Ishikawa (cell line): ENCODE results near the gene ANO6.

Experiments
- EP300 ChIP-seq: IDR thresholded peaks from 2 replicates; pipeline ENCODE4 v1.6.1; 2012; ENCODE audit warnings: borderline replicate concordance
- MAX ChIP-seq: IDR thresholded peaks from 2 replicates; pipeline ENCODE4 v1.6.1; 2012
- NFIC ChIP-seq: IDR thresholded peaks from 2 replicates; pipeline ENCODE4 v1.6.1; 2012
- TEAD4 ChIP-seq: IDR thresholded peaks from 2 replicates; pipeline ENCODE4 v1.6.1; 2012
- TF ChIP-seq, protein P1 (sequence below): IDR thresholded peaks from 2 replicates; pipeline ENCODE4 v1.6.1; 2012; ENCODE audit warnings: low read depth, mild to moderate bottlenecking
- TF ChIP-seq, protein P2 (sequence below): IDR thresholded peaks from 2 replicates; pipeline ENCODE4 v1.6.1; 2012

DNA sequence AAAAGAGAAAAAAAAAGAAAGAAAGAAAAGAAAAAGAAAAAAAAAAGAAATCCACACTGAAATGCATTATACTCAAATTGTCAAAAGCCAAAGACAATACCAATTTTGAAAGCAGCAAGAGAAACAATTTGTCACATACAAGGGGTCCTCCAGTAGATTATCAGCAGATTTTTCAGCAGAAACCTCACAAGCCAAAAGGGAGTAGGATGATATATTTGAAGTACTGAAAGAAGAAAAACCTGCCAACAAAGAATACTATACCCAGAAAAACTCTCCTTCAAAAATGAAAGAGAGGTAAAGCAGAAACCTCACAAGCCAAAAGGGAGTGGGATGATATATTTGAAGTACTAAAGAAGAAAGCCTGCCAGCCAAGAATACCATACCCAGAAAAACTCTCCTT is 37.1 kb upstream of the ANO6 start:
- TF ChIP-seq, protein P1, sequence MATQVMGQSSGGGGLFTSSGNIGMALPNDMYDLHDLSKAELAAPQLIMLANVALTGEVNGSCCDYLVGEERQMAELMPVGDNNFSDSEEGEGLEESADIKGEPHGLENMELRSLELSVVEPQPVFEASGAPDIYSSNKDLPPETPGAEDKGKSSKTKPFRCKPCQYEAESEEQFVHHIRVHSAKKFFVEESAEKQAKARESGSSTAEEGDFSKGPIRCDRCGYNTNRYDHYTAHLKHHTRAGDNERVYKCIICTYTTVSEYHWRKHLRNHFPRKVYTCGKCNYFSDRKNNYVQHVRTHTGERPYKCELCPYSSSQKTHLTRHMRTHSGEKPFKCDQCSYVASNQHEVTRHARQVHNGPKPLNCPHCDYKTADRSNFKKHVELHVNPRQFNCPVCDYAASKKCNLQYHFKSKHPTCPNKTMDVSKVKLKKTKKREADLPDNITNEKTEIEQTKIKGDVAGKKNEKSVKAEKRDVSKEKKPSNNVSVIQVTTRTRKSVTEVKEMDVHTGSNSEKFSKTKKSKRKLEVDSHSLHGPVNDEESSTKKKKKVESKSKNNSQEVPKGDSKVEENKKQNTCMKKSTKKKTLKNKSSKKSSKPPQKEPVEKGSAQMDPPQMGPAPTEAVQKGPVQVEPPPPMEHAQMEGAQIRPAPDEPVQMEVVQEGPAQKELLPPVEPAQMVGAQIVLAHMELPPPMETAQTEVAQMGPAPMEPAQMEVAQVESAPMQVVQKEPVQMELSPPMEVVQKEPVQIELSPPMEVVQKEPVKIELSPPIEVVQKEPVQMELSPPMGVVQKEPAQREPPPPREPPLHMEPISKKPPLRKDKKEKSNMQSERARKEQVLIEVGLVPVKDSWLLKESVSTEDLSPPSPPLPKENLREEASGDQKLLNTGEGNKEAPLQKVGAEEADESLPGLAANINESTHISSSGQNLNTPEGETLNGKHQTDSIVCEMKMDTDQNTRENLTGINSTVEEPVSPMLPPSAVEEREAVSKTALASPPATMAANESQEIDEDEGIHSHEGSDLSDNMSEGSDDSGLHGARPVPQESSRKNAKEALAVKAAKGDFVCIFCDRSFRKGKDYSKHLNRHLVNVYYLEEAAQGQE = no peak
- TF ChIP-seq TEAD4 = no peak
- TF ChIP-seq NFIC = no peak
- TF ChIP-seq, protein P2, sequence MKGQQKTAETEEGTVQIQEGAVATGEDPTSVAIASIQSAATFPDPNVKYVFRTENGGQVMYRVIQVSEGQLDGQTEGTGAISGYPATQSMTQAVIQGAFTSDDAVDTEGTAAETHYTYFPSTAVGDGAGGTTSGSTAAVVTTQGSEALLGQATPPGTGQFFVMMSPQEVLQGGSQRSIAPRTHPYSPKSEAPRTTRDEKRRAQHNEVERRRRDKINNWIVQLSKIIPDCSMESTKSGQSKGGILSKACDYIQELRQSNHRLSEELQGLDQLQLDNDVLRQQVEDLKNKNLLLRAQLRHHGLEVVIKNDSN = no peak
- no peak for TF ChIP-seq MAX
- TF ChIP-seq EP300 = no peak
